ENCODE data around the gene OPN4. TPM values are rescaled to one million over a fixed set of nuclear protein-coding genes. Genes with fewer than 3 reads are reported as not detected.

OPN4 gene
- total RNA-seq, 1 experiment from 2014 or later, result not detected

DNA sequence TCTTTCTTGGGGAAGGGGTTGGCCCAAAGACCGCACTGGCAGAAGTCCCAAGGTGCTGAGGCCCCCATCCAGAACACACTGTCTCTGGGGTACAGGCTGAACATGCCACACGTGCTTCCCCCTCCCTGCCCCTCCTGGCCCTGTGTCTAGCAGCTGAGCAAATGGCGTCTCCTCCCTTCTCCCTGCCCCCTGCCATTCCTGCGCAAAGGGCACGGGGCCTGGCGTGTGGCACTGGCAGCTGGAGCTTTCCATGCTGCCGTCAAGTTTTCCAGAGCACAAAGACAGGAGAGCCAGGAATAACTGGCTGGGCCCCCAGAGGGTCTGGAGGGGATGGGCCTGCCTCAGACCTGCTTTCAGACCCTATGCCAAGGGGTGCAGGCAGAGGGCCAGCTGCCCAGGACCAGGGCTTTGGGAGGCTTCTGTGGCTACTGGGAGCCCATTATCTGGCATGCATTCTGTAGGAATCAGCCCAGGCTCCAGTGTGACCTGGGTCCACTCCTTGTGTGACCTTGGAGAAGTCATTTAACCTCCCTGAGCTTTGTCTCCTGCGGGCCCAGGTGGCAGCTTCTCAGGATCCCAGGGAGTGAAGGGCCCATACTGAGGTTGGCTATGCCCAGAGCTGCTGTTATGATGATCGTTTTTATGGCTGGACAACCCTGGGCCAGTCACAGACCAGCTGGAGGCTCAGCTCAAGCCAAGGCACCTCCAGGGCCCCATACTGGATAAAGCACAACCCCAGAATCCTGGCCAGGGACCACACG, 13.3 kb downstream of the OPN4 start:
- BruUV-seq (replicated peaks), result no TSS peak
- peaks cover 27% of the 10 kb centered on the region for H3K4me1 ChIP-seq
- POLR2A ChIA-PET, result no interaction called here
- Mint-ChIP-seq H3K27ac (ENCODE audit: unreplicated experiment) (no peak overlapping the region), H3K9me3 (ENCODE audit: unreplicated experiment) (no peaks in the 10 kb centered on the region), H3K4me3 (ENCODE audit: unreplicated experiment) (no peak overlapping the region), H3K4me1 (ENCODE audit: low read depth, unreplicated experiment) (peaks cover 5% of the 10 kb centered on the region), H3K27me3 (ENCODE audit: insufficient read depth, unreplicated experiment) (no peaks in the 10 kb centered on the region), H3K36me3 (ENCODE audit: insufficient read depth, unreplicated experiment) (no peaks in the 10 kb centered on the region)
- no peak overlapping the region for H3K4me3 ChIP-seq (ENCODE audit: low read depth, low read length)
- DNase-seq, result no peak
- H3K27me3 ChIP-seq (replicated peaks; ENCODE audit: control insufficient read depth, insufficient read depth, low read length), result no peaks in the 10 kb centered on the region
- CTCF ChIA-PET, result no interaction called here
- H3K9me3 ChIP-seq, result no peaks in the 10 kb centered on the region
- TF ChIP-seq CTCF (IDR thresholded peaks at IDR 0.05; ENCODE audit: insufficient read depth in 1 of 2, low read depth in 1 of 2, low read length in 1 of 2, severe bottlenecking in 1 of 2, unreplicated experiment in 1 of 2), result no peak
- intact Hi-C loops (cut with micrococcal nuclease; ENCODE audit: unreplicated experiment), result no loop called here
- H3K36me3 ChIP-seq (ENCODE audit: control insufficient read depth, insufficient read depth, low read length), result no peaks in the 10 kb centered on the region

DNA sequence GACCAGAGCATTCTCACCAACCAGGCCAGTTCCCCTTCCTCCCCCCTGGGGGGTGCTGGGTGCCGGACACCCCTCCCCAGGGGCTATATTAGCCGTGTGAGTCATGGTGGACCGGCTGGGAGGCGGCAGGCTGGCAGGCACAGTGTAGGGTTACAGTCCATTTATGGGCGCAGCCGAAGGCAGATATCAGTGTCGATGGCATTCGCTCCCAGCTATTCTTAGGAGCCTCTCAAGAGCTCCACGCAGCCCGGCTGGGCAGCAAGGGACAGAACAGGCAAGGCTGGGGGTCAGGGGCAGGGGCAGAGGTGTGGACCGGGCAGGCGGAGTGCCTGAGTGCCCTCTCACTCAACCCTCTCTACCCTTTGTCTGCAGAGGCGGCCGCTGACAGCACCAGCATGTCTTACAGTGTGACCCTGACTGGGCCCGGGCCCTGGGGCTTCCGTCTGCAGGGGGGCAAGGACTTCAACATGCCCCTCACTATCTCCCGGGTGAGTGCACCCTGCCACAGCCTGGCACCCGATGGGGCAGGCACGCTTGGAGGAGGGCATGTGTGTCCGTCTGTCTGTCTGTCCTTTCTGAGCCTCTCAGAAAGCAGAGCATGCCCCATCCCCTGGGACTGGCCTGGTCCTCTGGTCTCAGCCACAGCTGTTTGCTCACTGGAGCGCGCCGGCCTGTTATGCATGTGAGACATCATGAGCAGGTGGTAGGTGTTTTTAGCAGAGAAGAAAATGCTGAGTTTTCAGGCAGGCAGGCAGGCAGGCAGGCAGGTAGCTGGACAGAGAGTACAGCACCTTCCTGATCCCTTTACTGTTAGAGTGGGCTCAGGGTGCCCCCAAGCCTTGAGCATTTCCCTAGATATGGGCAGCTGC, 14.2 kb downstream of the OPN4 start, which contains the start of gene LDB3:
Gene LDB3 (plus strand): TSS at position 215 of the 869 bp plus-strand sequence. CDS start 181 bp downstream, at position 396.
- H3K36me3 ChIP-seq (ENCODE audit: control insufficient read depth, insufficient read depth, low read length), result no peaks in the 10 kb centered on the region
- ChIA-PET POLR2A (no interaction called here), CTCF (no interaction called here)
- no TSS peak for BruUV-seq (replicated peaks)
- no peak within 1 kb of the TSS for H3K4me3 Mint-ChIP-seq (ENCODE audit: unreplicated experiment)
- no peak within 1 kb of the TSS for H3K27ac Mint-ChIP-seq (ENCODE audit: unreplicated experiment)
- H3K4me1 ChIP-seq, result peaks cover 34% of the 10 kb centered on the region
- TF ChIP-seq CTCF (IDR thresholded peaks at IDR 0.05; ENCODE audit: insufficient read depth in 1 of 2, low read depth in 1 of 2, low read length in 1 of 2, severe bottlenecking in 1 of 2, unreplicated experiment in 1 of 2), result no peak
- peaks cover 11% of the 10 kb centered on the region for H3K4me1 Mint-ChIP-seq (ENCODE audit: low read depth, unreplicated experiment)
- no peaks in the 10 kb centered on the region for H3K9me3 Mint-ChIP-seq (ENCODE audit: unreplicated experiment)
- H3K9me3 ChIP-seq, result no peaks in the 10 kb centered on the region
- H3K27me3 Mint-ChIP-seq (ENCODE audit: insufficient read depth, unreplicated experiment), result no peaks in the 10 kb centered on the region
- no peaks in the 10 kb centered on the region for H3K27me3 ChIP-seq (replicated peaks; ENCODE audit: control insufficient read depth, insufficient read depth, low read length)
- H3K4me3 ChIP-seq (ENCODE audit: low read depth, low read length), result no peak within 1 kb of the TSS
- DNase-seq, result no peak
- no peaks in the 10 kb centered on the region for H3K36me3 Mint-ChIP-seq (ENCODE audit: insufficient read depth, unreplicated experiment)
- intact Hi-C loops (cut with micrococcal nuclease; ENCODE audit: unreplicated experiment), result no loop called here

DNA sequence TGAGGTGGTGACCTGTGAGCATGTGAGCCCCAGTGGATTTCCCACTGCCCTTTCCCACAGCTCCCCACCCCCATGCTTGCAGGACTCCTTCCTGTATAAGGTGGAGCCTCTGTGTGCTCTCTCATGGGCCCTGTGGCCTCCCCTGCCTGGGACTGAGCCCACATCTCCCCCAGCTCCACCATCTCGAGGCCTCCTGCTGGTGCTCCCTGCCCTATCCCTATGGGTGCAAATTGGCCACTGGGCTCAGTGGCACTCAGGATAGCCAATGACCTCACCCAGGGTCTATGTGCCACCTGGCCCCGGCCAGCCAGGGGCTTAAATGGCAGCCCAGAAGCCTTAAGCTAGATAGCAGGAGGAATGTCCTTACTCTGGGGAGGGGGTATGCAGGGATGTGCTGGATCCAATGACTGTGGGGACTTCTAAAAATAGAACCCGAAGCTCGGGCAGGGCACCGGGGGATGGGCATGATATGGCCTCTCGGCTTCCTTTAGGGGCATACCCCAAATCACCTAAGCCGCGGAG, 16.0 kb downstream of the OPN4 start:
- ChIA-PET POLR2A (no interaction called here), CTCF (no interaction called here)
- no TSS peak for BruUV-seq (replicated peaks)
- H3K4me3 Mint-ChIP-seq (ENCODE audit: unreplicated experiment), result no peak overlapping the region
- no peak for TF ChIP-seq CTCF (IDR thresholded peaks at IDR 0.05; ENCODE audit: insufficient read depth in 1 of 2, low read depth in 1 of 2, low read length in 1 of 2, severe bottlenecking in 1 of 2, unreplicated experiment in 1 of 2)
- Histone ChIP-seq H3K4me3 (ENCODE audit: low read depth, low read length) (no peak overlapping the region), H3K27me3 (replicated peaks; ENCODE audit: control insufficient read depth, insufficient read depth, low read length) (no peaks in the 10 kb centered on the region), H3K9me3 (no peaks in the 10 kb centered on the region), H3K36me3 (ENCODE audit: control insufficient read depth, insufficient read depth, low read length) (no peaks in the 10 kb centered on the region), H3K4me1 (peaks cover 34% of the 10 kb centered on the region)
- H3K36me3 Mint-ChIP-seq (ENCODE audit: insufficient read depth, unreplicated experiment), result no peaks in the 10 kb centered on the region
- H3K27ac Mint-ChIP-seq (ENCODE audit: unreplicated experiment), result no peak overlapping the region
- no peaks in the 10 kb centered on the region for H3K27me3 Mint-ChIP-seq (ENCODE audit: insufficient read depth, unreplicated experiment)
- intact Hi-C loops (cut with micrococcal nuclease; ENCODE audit: unreplicated experiment), result no loop called here
- no peak for DNase-seq
- no peaks in the 10 kb centered on the region for H3K9me3 Mint-ChIP-seq (ENCODE audit: unreplicated experiment)
- H3K4me1 Mint-ChIP-seq (ENCODE audit: low read depth, unreplicated experiment), result peaks cover 12% of the 10 kb centered on the region

Measured in Caco-2 (cell line).